ENCODE measurements around the gene C19orf12.

DNA sequence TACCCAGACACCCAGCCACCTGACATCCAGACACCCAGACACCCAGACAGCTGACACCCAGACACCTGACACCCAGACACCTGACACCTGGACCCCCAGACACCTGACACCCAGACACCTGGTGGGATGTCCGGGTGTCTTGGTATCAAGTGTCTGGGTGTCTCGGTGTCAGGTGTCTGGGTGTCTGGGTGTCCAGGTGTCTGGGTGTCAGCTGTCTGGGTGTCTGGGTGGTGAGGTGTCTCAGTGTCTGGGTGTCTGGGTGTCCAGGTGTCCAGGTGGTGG is 18.6 kb downstream of the C19orf12 start:
- TF ChIP-seq, protein P1, sequence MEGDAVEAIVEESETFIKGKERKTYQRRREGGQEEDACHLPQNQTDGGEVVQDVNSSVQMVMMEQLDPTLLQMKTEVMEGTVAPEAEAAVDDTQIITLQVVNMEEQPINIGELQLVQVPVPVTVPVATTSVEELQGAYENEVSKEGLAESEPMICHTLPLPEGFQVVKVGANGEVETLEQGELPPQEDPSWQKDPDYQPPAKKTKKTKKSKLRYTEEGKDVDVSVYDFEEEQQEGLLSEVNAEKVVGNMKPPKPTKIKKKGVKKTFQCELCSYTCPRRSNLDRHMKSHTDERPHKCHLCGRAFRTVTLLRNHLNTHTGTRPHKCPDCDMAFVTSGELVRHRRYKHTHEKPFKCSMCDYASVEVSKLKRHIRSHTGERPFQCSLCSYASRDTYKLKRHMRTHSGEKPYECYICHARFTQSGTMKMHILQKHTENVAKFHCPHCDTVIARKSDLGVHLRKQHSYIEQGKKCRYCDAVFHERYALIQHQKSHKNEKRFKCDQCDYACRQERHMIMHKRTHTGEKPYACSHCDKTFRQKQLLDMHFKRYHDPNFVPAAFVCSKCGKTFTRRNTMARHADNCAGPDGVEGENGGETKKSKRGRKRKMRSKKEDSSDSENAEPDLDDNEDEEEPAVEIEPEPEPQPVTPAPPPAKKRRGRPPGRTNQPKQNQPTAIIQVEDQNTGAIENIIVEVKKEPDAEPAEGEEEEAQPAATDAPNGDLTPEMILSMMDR (IDR thresholded peaks at IDR 0.05): no peak
- no peak for TF ChIP-seq POLR2A (IDR thresholded peaks at IDR 0.05)
